GM12801 (cell line): Measurements from ENCODE around the gene NEURL2.

Experiments used
- CTCF ChIP-seq: IDR thresholded peaks from one replicate; pipeline ENCODE4 v1.5.1; 2011; ENCODE audit warnings: control low read depth; ENCODE audit not compliant: insufficient read length; ENCODE audit errors: extremely low read depth

Gene NEURL2

GRCh38 chr20:45892049-45892825, 1.2 kb upstream of the NEURL2 start:
- TF ChIP-seq CTCF = no peak

- TF ChIP-seq CTCF = no peak
Measured at GRCh38 chr20:45890077-45890984, 677 bp downstream of the NEURL2 start.

- no peak for TF ChIP-seq CTCF
Measured at GRCh38 chr20:45888681-45889080, 2.3 kb downstream of the NEURL2 start.

GRCh38 chr20:45887346-45887715, 3.7 kb downstream of the NEURL2 start, which contains the start of gene SPATA25:
Gene SPATA25 (minus strand): TSS chr20:45887622. CDS start chr20:45887590, 32 bp downstream.
- no peak for TF ChIP-seq CTCF

GRCh38 chr20:45886590-45887345, 4.2 kb downstream of the NEURL2 start:
- no peak for TF ChIP-seq CTCF

GRCh38 chr20:45883100-45883469, 7.9 kb downstream of the NEURL2 start:
- TF ChIP-seq CTCF = no peak
